Breast epithelium (tissue), 3 donors: ENCODE results near the gene ARHGEF4.

Source experiments
- POLR2A ChIP-seq: fragments of 450-650 bp; IDR thresholded peaks from one replicate; pipeline ENCODE4 v1.6.1; 2016; ENCODE audit warnings: antibody characterized with exemption, mild to moderate bottlenecking, moderate library complexity
- POLR2AphosphoS5 ChIP-seq, 3 donors: sonication (generic); formaldehyde crosslinking; IDR thresholded peaks; one replicate each; pipeline ENCODE4 v1.6.1; 2017; ENCODE audit warnings: antibody characterized with exemption in 3 of 3
- TF ChIP-seq, protein P1 (sequence below), 3 donors: fragments of 450-650 bp; IDR thresholded peaks; one replicate each; pipeline ENCODE4 v1.5.1; 2016 to 2017; ENCODE audit warnings: antibody characterized with exemption in 3 of 3, mild to moderate bottlenecking in 3 of 3, moderate library complexity in 3 of 3

DNA sequence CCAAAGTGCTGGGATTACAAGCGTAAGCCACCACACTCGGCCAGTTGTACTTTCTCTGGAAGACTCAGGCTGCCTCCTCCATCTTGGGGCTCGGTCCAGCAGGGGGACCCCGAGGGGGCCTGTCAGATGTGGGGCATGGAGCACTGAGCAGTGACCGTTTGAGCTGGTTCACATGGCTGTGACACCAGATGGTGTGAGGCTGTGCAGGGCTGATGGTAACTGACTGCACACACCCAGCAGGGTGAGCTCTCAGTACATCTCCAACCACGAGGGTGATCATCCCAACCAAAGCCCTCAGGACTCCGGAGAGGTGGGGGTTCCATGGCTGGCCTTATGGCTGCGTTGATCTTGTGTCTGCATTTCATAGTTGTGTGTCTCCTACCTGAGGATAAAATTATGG is 193.1 kb downstream of the ARHGEF4 start:
- TF ChIP-seq, protein P1, sequence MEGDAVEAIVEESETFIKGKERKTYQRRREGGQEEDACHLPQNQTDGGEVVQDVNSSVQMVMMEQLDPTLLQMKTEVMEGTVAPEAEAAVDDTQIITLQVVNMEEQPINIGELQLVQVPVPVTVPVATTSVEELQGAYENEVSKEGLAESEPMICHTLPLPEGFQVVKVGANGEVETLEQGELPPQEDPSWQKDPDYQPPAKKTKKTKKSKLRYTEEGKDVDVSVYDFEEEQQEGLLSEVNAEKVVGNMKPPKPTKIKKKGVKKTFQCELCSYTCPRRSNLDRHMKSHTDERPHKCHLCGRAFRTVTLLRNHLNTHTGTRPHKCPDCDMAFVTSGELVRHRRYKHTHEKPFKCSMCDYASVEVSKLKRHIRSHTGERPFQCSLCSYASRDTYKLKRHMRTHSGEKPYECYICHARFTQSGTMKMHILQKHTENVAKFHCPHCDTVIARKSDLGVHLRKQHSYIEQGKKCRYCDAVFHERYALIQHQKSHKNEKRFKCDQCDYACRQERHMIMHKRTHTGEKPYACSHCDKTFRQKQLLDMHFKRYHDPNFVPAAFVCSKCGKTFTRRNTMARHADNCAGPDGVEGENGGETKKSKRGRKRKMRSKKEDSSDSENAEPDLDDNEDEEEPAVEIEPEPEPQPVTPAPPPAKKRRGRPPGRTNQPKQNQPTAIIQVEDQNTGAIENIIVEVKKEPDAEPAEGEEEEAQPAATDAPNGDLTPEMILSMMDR (IDR thresholded peaks at IDR 0.05) = no peak
- TF ChIP-seq POLR2AphosphoS5 (IDR thresholded peaks at IDR 0.05) (no peak), POLR2A (no peak)
